ENCODE measurements around the gene KLHDC8A. TPM values are rescaled to one million over a fixed set of nuclear protein-coding genes. Genes with fewer than 3 reads are reported as not detected.
A peak's percentile ranks its signal among the peaks of the same experiment; 100 is the strongest.

Gene KLHDC8A
- total RNA-seq, 2 experiments from 2014 or later: not detected

DNA sequence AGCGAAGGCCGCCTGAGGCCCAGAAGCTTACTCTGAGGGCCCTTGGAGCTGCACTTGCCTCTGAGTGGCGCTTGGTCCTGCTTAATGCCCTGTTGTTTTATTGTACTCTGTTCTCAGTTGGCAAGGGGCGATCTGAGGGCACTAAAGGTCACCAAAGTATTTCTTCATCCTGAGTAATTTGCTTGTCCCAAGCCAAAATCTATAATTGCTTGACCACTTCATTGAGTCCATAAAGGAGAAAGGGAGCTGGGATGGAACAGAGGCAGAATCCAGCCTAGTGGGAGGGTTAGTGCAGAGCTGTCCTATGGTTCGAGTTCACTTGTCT lies 34.8 kb downstream of the KLHDC8A start:
- peaks cover 6% of the 10 kb centered on the region for H3K36me3 ChIP-seq (ENCODE audit: insufficient read depth, low read length)
- no peaks in the 10 kb centered on the region for H3K9me3 ChIP-seq (ENCODE audit: control insufficient read depth in 1 of 2, insufficient read depth in 1 of 2, low read length in 2 of 2)
- ChIA-PET POLR2A (interaction anchor here (0.8 to 17.2 kb wide), 5 partner anchors 14 to 41 kb away, joined by 3 to 918 read pairs (median 4); no protein-coding TSS in a partner anchor), CTCF (interaction anchor here (0.9 to 13.8 kb wide), 6 partner anchors 14 to 163 kb away, joined by 3 to 322 read pairs (median 4); no protein-coding TSS in a partner anchor)
- H3K4me1 ChIP-seq (ENCODE audit: insufficient read depth, low read length): peaks cover 62% of the 10 kb centered on the region
- DNase-seq: no peak
- TF ChIP-seq, protein P1, sequence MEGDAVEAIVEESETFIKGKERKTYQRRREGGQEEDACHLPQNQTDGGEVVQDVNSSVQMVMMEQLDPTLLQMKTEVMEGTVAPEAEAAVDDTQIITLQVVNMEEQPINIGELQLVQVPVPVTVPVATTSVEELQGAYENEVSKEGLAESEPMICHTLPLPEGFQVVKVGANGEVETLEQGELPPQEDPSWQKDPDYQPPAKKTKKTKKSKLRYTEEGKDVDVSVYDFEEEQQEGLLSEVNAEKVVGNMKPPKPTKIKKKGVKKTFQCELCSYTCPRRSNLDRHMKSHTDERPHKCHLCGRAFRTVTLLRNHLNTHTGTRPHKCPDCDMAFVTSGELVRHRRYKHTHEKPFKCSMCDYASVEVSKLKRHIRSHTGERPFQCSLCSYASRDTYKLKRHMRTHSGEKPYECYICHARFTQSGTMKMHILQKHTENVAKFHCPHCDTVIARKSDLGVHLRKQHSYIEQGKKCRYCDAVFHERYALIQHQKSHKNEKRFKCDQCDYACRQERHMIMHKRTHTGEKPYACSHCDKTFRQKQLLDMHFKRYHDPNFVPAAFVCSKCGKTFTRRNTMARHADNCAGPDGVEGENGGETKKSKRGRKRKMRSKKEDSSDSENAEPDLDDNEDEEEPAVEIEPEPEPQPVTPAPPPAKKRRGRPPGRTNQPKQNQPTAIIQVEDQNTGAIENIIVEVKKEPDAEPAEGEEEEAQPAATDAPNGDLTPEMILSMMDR (IDR thresholded peaks at IDR 0.05): no peak
- peak overlapping the region; percentile 99 for H3K27ac Mint-ChIP-seq
- peak overlapping the region; percentile 98 for H3K4me3 Mint-ChIP-seq
- H3K9me3 Mint-ChIP-seq: no peaks in the 10 kb centered on the region
- no peak for ATAC-seq (ENCODE audit: poor library complexity)
- no peaks in the 10 kb centered on the region for H3K27me3 ChIP-seq (ENCODE audit: control insufficient read depth in 1 of 2, insufficient read depth in 2 of 2, low read length in 2 of 2)
- peaks cover 34% of the 10 kb centered on the region for H3K36me3 Mint-ChIP-seq (ENCODE audit: low read depth)
- peaks cover 65% of the 10 kb centered on the region for H3K4me1 Mint-ChIP-seq (ENCODE audit: low read depth)
- intact Hi-C loops (cut with DNase I, micrococcal nuclease): loop anchor here (1.0 to 5.0 kb wide), 7 partner anchors 9 to 110 kb away; partner anchors contain the start of gene DSTYK (in 1 of the 2)
- peak overlapping the region; percentile 78 for H3K4me3 ChIP-seq (ENCODE audit: low read length)
- H3K27ac ChIP-seq (ENCODE audit: low read depth in 1 of 2, low read length in 2 of 2): peak overlapping the region in 1 of 2 donors; percentile 87
- peaks cover 1% of the 10 kb centered on the region for H3K27me3 Mint-ChIP-seq

DNA sequence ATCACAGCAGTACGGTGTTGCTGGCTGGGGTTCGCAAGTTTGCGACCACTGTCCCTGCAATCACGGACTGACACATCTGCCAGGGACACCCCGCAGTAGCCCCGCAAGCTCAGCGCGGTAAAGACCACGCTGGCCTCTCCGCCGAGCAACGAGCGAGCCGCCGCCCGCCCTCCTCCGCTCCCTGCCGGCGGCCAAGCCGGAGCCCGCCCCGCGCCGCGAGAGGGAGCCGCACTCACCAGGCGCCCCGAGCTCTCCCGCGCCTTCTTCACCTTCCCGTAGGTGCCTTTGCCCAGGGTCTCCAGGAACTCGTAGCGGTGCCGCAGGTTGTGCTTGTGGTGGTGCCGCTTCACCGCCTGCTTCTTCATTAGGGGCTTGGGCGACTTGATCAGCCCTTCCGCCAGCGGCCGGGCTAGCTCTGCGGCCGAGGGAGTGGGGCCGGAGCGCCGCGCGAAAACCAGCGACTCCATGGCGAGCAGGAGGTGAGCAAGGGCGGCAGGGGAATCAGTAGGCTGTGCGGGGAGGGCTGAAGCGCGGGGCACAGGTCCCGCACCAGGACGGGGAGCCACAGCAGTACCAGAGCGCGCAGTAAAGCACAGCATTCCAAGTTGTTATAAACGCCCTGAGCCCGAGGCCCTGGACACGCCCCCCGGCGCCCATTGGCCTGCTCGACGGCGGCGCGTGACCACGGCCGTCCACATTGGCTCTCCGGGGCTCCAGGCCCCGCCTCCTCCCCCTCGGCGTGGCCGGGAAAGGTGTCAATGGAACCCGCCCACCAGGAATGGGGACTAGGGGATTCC lies 35.4 kb downstream of the KLHDC8A start, which contains the start of gene NUAK2:
TSS of gene NUAK2 (minus strand) at position 584 of the 797 bp plus-strand sequence. CDS start at position 467, 117 bp downstream.
- CTCF ChIA-PET: interaction anchor here (0.9 to 13.8 kb wide), 9 partner anchors 14 to 164 kb away, joined by 3 to 322 read pairs (median 5); no protein-coding TSS in a partner anchor
- intact Hi-C loops (cut with DNase I, micrococcal nuclease): loop anchor here (1.0 to 5.0 kb wide), 7 partner anchors 8 to 109 kb away; partner anchors contain the start of gene DSTYK (in 1 of the 2)
- H3K27ac ChIP-seq (ENCODE audit: low read depth in 1 of 2, low read length in 2 of 2): peak within 1 kb of the TSS in 1 of 2 donors; percentile 87
- peak; percentile 88 for ATAC-seq (ENCODE audit: poor library complexity)
- POLR2A ChIA-PET: interaction anchor here (0.7 to 17.2 kb wide), 12 partner anchors 13 to 310 kb away, joined by 3 to 918 read pairs (median 4); partner anchors contain the start of genes RBBP5 and TMCC2
- H3K27ac Mint-ChIP-seq: peak within 1 kb of the TSS; percentile 99
- no peaks in the 10 kb centered on the region for H3K27me3 Mint-ChIP-seq
- peak within 1 kb of the TSS; percentile 98 for H3K4me3 Mint-ChIP-seq
- TF ChIP-seq, protein P1 (IDR thresholded peaks at IDR 0.05): peak; percentile 44
- H3K4me3 ChIP-seq (ENCODE audit: low read length): peak within 1 kb of the TSS; percentile 78
- H3K4me1 Mint-ChIP-seq (ENCODE audit: low read depth): peaks cover 71% of the 10 kb centered on the region
- peaks cover 36% of the 10 kb centered on the region for H3K36me3 Mint-ChIP-seq (ENCODE audit: low read depth)
- DNase-seq: peak; percentile 68 to 93 (median 86)
- peaks cover 6% of the 10 kb centered on the region for H3K36me3 ChIP-seq (ENCODE audit: insufficient read depth, low read length)
- no peaks in the 10 kb centered on the region for H3K9me3 ChIP-seq (ENCODE audit: control insufficient read depth in 1 of 2, insufficient read depth in 1 of 2, low read length in 2 of 2)
- H3K27me3 ChIP-seq (ENCODE audit: control insufficient read depth in 1 of 2, insufficient read depth in 2 of 2, low read length in 2 of 2): no peaks in the 10 kb centered on the region
- peaks cover 67% of the 10 kb centered on the region for H3K4me1 ChIP-seq (ENCODE audit: insufficient read depth, low read length)
- no peaks in the 10 kb centered on the region for H3K9me3 Mint-ChIP-seq
